Testis (tissue), 5 donors: ENCODE measurements around the gene KCNJ18. TPM values are rescaled to one million over a fixed set of nuclear protein-coding genes. Genes with fewer than 3 reads are reported as not detected.
"Not testable (repeated sequence)": the region's sequence is repeated elsewhere in the genome, so short reads cannot be mapped to it uniquely, and the experiment has no call there.

Source experiments
- DNase-seq: peaks from one replicate; pipeline ENCODE4 v3.0.0-alpha.2; 2019
- H3K27ac ChIP-seq, 2 donors: fragments of 200-600 bp; sonication (generic); one replicate each; pipeline ENCODE4 v1.5.1; 2019
- H3K27me3 ChIP-seq: fragments of 200-600 bp; sonication (generic); one replicate; pipeline ENCODE4 v1.5.1; 2019
- H3K36me3 ChIP-seq: fragments of 200-600 bp; sonication (generic); one replicate; pipeline ENCODE4 v1.5.1; 2017; ENCODE audit warnings: low read depth; ENCODE audit errors: missing control alignments
- H3K4me1 ChIP-seq: fragments of 200-600 bp; sonication (generic); one replicate; pipeline ENCODE4 v1.5.1; 2019
- H3K4me3 ChIP-seq, 2 donors: fragments of 200-600 bp; sonication (generic); one replicate each; pipeline ENCODE4 v1.5.1; 2017 to 2019
- H3K9me3 ChIP-seq: fragments of 200-600 bp; sonication (generic); one replicate; pipeline ENCODE4 v1.5.1; 2017
- WGBS, 2 donors: methylation state at CpG; one replicate each; pipeline ENCODE4 v1.1.5; 2018; 5-methylcytosine and 5-hydroxymethylcytosine counted together
- intact Hi-C: fragments of 100-400 bp; cut with DNase I; formaldehyde crosslinking; loops from one replicate; pipeline ENCODE4 v1.15.1; 2023; ENCODE audit warnings: low total_unique reads
- long read RNA-seq, 2 donors: transcript quantifications; one replicate each; lab custom pipeline, GENCODE V29; 2026
- polyA plus RNA-seq: library from polyadenylated mRNA; stranded (reverse); fragments of 350-450 nt; fragmentation: Illumina TruSeq; extraction: RNeasy Lipid Tissue Mini Kit (QIAGEN cat#74804); gene quantifications from one replicate; pipeline ENCODE4 v1.2.3, GENCODE V29; 2014; ENCODE audit warnings: low read depth, low replicate concordance; ENCODE audit not compliant: insufficient read depth
- total RNA-seq, 2 donors: library from RNA; depleted of rRNA; stranded (reverse); fragments of >200 nt; gene quantifications; one replicate each; pipeline ENCODE4 v1.2.3, GENCODE V29; 2016

Gene KCNJ18
- total RNA-seq (under 1 TPM; 0.55 to 0.68 TPM), polyA plus RNA-seq (1.0 TPM)
- long read RNA-seq, donor 1: 0 reads
- long read RNA-seq, donor 2: 0 reads

- H3K4me3 ChIP-seq, H3K36me3 ChIP-seq, H3K9me3 ChIP-seq, intact Hi-C loops, H3K27me3 ChIP-seq, DNase-seq, H3K4me1 ChIP-seq, H3K27ac ChIP-seq: not testable (repeated sequence)
- 75 to 78% methylated on average over 4 to 17 of the region's 18 CpGs for WGBS, 2 donors
These were observed at the start of gene KCNJ18 for GRCh38 chr17:21691883-21692703. Gene KCNJ18, plus strand, starts transcription at chr17:21692523. Its CDS starts 10,264 bp downstream, at chr17:21702787.

DNA sequence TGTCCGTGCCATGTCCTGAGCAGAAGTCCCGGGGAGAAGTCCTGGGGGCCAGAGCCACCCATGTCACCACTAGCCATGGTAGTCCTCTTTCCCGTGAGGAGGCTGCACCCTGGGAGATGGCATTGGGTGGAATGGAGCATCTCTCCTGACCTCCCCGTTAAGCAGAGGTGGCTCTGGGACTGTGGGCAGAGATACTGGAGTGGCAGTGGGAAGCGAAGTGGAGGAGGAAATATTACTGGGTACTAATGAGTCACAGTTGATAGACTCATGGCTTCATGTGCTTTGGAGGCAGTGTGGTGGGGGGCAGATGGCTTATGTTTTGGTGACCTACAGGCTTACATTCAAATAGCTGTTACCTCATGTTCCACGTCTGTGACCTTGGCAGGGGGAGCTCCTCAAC lies 44.2 kb upstream of the KCNJ18 start:
- H3K27me3 ChIP-seq, H3K36me3 ChIP-seq, H3K4me3 ChIP-seq, H3K27ac ChIP-seq, H3K9me3 ChIP-seq, DNase-seq, intact Hi-C loops, H3K4me1 ChIP-seq: not testable (repeated sequence)
- WGBS, 2 donors: 77 to 91% methylated on average over 3 to 6 of the region's 6 CpGs

- H3K27ac ChIP-seq, H3K9me3 ChIP-seq, intact Hi-C loops, H3K27me3 ChIP-seq, H3K4me3 ChIP-seq, H3K4me1 ChIP-seq, DNase-seq, H3K36me3 ChIP-seq: not testable (repeated sequence)
- WGBS, 2 donors: 71 to 91% methylated on average over 1 of the region's 1 CpG
These were observed 42.3 kb upstream of the KCNJ18 start for GRCh38 chr17:21650043-21650442.

GRCh38 chr17:21652049-21652448 lies 40.3 kb upstream of the KCNJ18 start:
- intact Hi-C loops, H3K4me1 ChIP-seq, H3K4me3 ChIP-seq, H3K36me3 ChIP-seq, DNase-seq, H3K27me3 ChIP-seq, H3K27ac ChIP-seq, H3K9me3 ChIP-seq: not testable (repeated sequence)
- 34% methylated on average over 4 of the region's 4 CpGs; no CpG with 5 or more reads in 1 of the 2 donors for WGBS, 2 donors

GRCh38 chr17:21653211-21653610 lies 39.1 kb upstream of the KCNJ18 start:
- H3K4me1 ChIP-seq, intact Hi-C loops, H3K27ac ChIP-seq, H3K9me3 ChIP-seq, H3K27me3 ChIP-seq, H3K36me3 ChIP-seq, DNase-seq, H3K4me3 ChIP-seq: not testable (repeated sequence)
- WGBS, 2 donors: 87 to 94% methylated on average over 4 to 10 of the region's 10 CpGs

DNA sequence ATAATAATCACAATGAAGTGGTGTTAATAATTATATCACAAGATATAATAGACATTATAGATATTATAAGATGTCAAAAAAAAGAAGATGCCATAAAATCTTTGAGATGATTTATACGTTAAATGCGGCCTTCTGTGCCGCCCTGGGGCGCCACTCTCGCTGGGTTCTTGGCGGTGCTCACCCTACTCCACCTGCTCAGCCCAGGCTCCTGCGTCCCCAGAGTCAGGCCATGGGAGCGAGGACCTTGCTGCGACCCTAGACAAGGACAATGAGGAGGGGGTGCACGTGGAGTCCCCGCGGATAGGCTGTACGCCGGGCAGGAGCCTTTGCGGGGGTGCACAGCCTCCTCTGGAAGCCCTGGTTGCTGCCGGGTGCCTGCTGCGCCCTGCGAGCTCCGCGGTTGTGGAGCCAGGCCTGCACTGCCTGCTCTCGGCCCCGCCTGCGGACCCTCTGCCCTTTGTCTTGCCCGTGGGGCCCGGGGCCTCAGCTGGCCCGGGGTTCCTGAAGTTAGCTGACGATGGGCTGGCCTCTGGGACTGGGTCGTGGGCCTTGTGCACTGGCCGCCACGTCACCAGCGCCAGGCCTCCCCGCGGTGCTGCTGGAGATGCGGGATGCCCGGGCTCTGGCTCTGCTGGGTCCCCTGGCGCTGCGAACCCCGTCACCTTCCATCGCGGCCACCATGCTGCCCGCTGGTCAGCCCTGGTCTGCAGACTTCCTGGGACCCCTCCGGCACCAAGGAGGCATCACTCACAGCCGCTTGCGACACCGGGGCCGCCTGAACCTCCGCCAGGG lies 35.6 kb upstream of the KCNJ18 start:
- H3K36me3 ChIP-seq, intact Hi-C loops: not testable (repeated sequence)
- 52 to 65% methylated on average over 13 to 45 of the region's 47 CpGs for WGBS, 2 donors

DNA sequence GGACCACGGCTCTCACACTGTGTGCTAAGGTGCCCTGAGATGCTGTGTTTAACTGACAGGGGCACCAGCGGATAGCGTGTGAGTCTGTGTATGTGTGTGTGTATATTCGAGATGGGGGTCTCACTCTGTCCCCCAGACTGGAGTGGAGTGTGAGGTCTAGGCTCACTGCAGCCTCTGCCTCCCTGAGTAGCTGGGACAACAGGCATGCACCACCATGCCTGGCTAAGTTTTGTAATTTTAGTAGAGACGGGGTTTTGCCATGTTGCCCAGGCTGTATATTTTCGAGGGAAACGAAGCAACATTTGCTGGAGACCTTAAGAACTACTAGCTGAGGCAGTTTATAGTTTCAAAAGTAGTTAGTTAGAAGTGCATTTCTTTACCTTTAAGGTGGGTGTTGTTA lies 32.7 kb upstream of the KCNJ18 start:
- WGBS, 2 donors: 52 to 66% methylated on average over 7 of the region's 7 CpGs
- H3K27me3 ChIP-seq, H3K9me3 ChIP-seq, H3K36me3 ChIP-seq, intact Hi-C loops, DNase-seq, H3K4me3 ChIP-seq, H3K4me1 ChIP-seq, H3K27ac ChIP-seq: not testable (repeated sequence)

More for the DNA sequence above, 35.6 kb upstream of the KCNJ18 start:
- not testable (repeated sequence) for H3K27me3 ChIP-seq, H3K9me3 ChIP-seq, DNase-seq, H3K27ac ChIP-seq, H3K4me1 ChIP-seq, H3K4me3 ChIP-seq

DNA sequence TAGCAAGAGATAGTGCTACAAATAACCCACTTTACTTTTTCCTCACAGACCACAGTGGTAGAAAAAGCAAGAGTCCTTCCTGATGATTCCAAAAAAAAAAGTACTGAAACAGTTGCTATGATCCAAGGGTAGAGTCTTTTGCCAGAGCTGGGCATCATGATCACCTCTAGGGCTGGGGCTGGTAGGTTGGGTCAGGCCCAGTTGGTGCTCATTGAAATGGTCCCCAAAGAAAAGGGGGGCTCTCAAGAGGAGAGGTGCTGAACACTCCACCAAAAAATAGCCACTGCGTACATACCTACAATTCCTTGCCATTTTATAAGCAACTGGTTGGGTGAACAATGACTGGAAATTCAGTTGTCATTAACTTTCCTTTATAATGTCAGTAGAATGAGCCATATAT lies 30.9 kb upstream of the KCNJ18 start:
- WGBS, 2 donors: 24 to 52% methylated on average over 1 of the region's 1 CpG
- intact Hi-C loops: not testable (repeated sequence)

GRCh38 chr17:21663166-21663565 lies 29.2 kb upstream of the KCNJ18 start:
- H3K27ac ChIP-seq, H3K36me3 ChIP-seq, H3K9me3 ChIP-seq, DNase-seq, H3K4me3 ChIP-seq, H3K27me3 ChIP-seq, intact Hi-C loops, H3K4me1 ChIP-seq: not testable (repeated sequence)
- WGBS, 2 donors: 67 to 73% methylated on average over 3 of the region's 3 CpGs

More for the DNA sequence above, 30.9 kb upstream of the KCNJ18 start:
- H3K27me3 ChIP-seq, H3K27ac ChIP-seq, H3K4me3 ChIP-seq, H3K36me3 ChIP-seq, H3K9me3 ChIP-seq, H3K4me1 ChIP-seq, DNase-seq: not testable (repeated sequence)

GRCh38 chr17:21663614-21664474 lies 28.5 kb upstream of the KCNJ18 start:
- H3K4me3 ChIP-seq, intact Hi-C loops, H3K27me3 ChIP-seq, H3K4me1 ChIP-seq, H3K36me3 ChIP-seq, H3K9me3 ChIP-seq, DNase-seq, H3K27ac ChIP-seq: not testable (repeated sequence)
- WGBS, 2 donors: 64 to 65% methylated on average over 7 of the region's 7 CpGs

DNA sequence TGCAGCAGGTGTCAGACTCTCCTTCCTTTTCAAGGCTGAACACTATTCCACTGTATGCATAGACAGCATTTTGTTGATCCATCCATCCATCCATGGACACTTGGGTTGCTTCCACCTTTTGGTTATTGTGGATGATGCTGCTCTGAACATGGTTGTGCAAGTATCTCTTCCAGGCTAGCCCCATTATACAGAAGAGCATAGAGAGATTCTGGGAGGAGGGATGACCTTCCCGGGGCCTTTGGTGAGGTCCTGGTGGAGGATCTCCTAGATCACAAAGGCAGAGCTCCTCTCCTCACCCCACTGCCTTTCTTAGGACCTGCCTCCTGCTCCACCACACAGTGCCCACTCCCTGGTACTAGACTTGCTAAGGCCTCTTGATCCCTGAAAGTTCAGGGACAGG lies 27.2 kb upstream of the KCNJ18 start:
- H3K4me1 ChIP-seq, H3K27me3 ChIP-seq, H3K9me3 ChIP-seq, H3K4me3 ChIP-seq, H3K27ac ChIP-seq, DNase-seq, intact Hi-C loops, H3K36me3 ChIP-seq: not testable (repeated sequence)
- 67 to 81% methylated on average over 1 of the region's 1 CpG for WGBS, 2 donors
